ENCODE data around the gene NDUFB6.

DNA sequence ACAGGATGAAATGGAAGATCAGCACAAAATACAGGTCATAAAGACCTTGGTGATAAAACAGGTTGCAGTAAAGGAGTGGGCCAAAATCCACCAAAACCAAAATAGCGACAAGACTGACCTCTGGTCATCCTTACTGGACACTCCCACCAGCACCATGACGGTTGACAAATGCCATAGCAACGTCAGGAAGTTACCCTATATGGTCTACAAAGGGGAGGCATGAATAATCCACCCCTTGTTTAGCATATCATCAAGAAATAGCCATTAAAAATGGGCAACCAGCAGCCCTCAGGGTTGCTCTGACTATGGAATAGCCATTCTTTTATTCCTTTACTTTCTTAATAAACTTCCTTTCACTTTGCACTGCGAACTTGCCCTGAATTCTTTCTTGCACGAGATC, 6.0 kb upstream of the NDUFB6 start:
- TF ChIP-seq, protein P1, sequence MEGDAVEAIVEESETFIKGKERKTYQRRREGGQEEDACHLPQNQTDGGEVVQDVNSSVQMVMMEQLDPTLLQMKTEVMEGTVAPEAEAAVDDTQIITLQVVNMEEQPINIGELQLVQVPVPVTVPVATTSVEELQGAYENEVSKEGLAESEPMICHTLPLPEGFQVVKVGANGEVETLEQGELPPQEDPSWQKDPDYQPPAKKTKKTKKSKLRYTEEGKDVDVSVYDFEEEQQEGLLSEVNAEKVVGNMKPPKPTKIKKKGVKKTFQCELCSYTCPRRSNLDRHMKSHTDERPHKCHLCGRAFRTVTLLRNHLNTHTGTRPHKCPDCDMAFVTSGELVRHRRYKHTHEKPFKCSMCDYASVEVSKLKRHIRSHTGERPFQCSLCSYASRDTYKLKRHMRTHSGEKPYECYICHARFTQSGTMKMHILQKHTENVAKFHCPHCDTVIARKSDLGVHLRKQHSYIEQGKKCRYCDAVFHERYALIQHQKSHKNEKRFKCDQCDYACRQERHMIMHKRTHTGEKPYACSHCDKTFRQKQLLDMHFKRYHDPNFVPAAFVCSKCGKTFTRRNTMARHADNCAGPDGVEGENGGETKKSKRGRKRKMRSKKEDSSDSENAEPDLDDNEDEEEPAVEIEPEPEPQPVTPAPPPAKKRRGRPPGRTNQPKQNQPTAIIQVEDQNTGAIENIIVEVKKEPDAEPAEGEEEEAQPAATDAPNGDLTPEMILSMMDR (IDR thresholded peaks at IDR 0.05) = no peak
- no peak for TF ChIP-seq ZFX (IDR thresholded peaks at IDR 0.05; ENCODE audit: borderline replicate concordance)
